ENCODE data around the gene PDLIM5.

GRCh38 chr4:94588896-94589693 is 137.4 kb downstream of the PDLIM5 start:
- no peak for TF ChIP-seq CTCF (optimal IDR thresholded peaks at IDR 0.05 in 1 of 3, IDR thresholded peaks at IDR 0.05 in 1 of 3, conservative IDR thresholded peaks at IDR 0.05 in 1 of 3; ENCODE audit: extremely low read depth in 1 of 3, insufficient read depth in 2 of 3, low read length in 3 of 3)
- no peak for TF ChIP-seq EZH2 (IDR thresholded peaks at IDR 0.05; ENCODE audit: low read length)
